Brain microvascular endothelial cell (primary cell): Measurements from ENCODE around the gene ASB7.

Source experiments
- DNase-seq: peaks from one replicate; pipeline ENCODE4 v3.0.0-alpha.2; 2020
- H3K27ac ChIP-seq: fragments of 250-450 bp; sonication (Bioruptor Pico); 2 replicates; pipeline ENCODE4 v1.5.1; 2020; ENCODE audit warnings: mild to moderate bottlenecking, moderate library complexity
- H3K27me3 ChIP-seq: fragments of 250-450 bp; sonication (Bioruptor Pico); replicated peaks from 2 replicates; pipeline ENCODE4 v1.5.1; 2020; ENCODE audit warnings: mild to moderate bottlenecking
- H3K36me3 ChIP-seq: fragments of 250-450 bp; sonication (Bioruptor Pico); replicated peaks from 2 replicates; pipeline ENCODE4 v1.5.1; 2020; ENCODE audit warnings: mild to moderate bottlenecking
- H3K4me3 ChIP-seq: 2 replicates; pipeline ENCODE4 v1.5.1; 2011; ENCODE audit warnings: low read depth, mild to moderate bottlenecking, control low read depth, low read length, moderate library complexity
- CTCF ChIP-seq: IDR thresholded peaks from 2 replicates; pipeline ENCODE4 v1.5.1; 2011; ENCODE audit warnings: low read depth, mild to moderate bottlenecking, moderate library complexity, low read length, control low read depth, inconsistent platforms; ENCODE audit errors: missing control alignments
- in situ Hi-C: cut with HindIII; loops from 2 replicates; pipeline ENCODE4 v1.10.0; 2017; ENCODE audit warnings: low sequenced_read_pairs, low pct_ligation_motif_present

Gene ASB7

GRCh38 chr15:100688549-100689120 lies 86.2 kb downstream of the ASB7 start:
- H3K27me3 ChIP-seq, result no peaks in the 10 kb centered on the region
- in situ Hi-C loops, result no loop called here
- DNase-seq, result no peak
- no peak overlapping the region for H3K4me3 ChIP-seq
- no peaks in the 10 kb centered on the region for H3K36me3 ChIP-seq
- H3K27ac ChIP-seq, result peak overlapping the region; percentile 93
- no peak for TF ChIP-seq CTCF

- no peak for TF ChIP-seq CTCF
- H3K4me3 ChIP-seq, result no peak overlapping the region
- no peak for DNase-seq
- no peaks in the 10 kb centered on the region for H3K27me3 ChIP-seq
- in situ Hi-C loops, result no loop called here
- H3K36me3 ChIP-seq, result no peaks in the 10 kb centered on the region
- no peak overlapping the region for H3K27ac ChIP-seq
Observed at GRCh38 chr15:100689131-100689899, 86.9 kb downstream of the ASB7 start.

GRCh38 chr15:100690032-100690794 lies 87.8 kb downstream of the ASB7 start:
- TF ChIP-seq CTCF, result no peak
- no peaks in the 10 kb centered on the region for H3K36me3 ChIP-seq
- no peak for DNase-seq
- H3K27ac ChIP-seq, result no peak overlapping the region
- H3K4me3 ChIP-seq, result no peak overlapping the region
- in situ Hi-C loops, result no loop called here
- H3K27me3 ChIP-seq, result no peaks in the 10 kb centered on the region

- in situ Hi-C loops, result no loop called here
- H3K4me3 ChIP-seq, result no peak overlapping the region
- no peak overlapping the region for H3K27ac ChIP-seq
- DNase-seq, result no peak
- TF ChIP-seq CTCF, result no peak
- no peaks in the 10 kb centered on the region for H3K27me3 ChIP-seq
- no peaks in the 10 kb centered on the region for H3K36me3 ChIP-seq
Observed at GRCh38 chr15:100690795-100691158, 88.4 kb downstream of the ASB7 start.

- DNase-seq, result no peak
- Histone ChIP-seq H3K27me3 (no peaks in the 10 kb centered on the region), H3K4me3 (no peak overlapping the region), H3K36me3 (no peaks in the 10 kb centered on the region), H3K27ac (no peak overlapping the region)
- in situ Hi-C loops, result no loop called here
- no peak for TF ChIP-seq CTCF
Observed at GRCh38 chr15:100691321-100691720, 88.9 kb downstream of the ASB7 start.
